Measurements from ENCODE around the gene ANO6. TPM values are rescaled to one million over a fixed set of nuclear protein-coding genes. Genes with fewer than 3 reads are reported as not detected.

Gene ANO6
- polyA plus RNA-seq, 4 donors = 67.9 to 81.6 (median 79.9) TPM

DNA sequence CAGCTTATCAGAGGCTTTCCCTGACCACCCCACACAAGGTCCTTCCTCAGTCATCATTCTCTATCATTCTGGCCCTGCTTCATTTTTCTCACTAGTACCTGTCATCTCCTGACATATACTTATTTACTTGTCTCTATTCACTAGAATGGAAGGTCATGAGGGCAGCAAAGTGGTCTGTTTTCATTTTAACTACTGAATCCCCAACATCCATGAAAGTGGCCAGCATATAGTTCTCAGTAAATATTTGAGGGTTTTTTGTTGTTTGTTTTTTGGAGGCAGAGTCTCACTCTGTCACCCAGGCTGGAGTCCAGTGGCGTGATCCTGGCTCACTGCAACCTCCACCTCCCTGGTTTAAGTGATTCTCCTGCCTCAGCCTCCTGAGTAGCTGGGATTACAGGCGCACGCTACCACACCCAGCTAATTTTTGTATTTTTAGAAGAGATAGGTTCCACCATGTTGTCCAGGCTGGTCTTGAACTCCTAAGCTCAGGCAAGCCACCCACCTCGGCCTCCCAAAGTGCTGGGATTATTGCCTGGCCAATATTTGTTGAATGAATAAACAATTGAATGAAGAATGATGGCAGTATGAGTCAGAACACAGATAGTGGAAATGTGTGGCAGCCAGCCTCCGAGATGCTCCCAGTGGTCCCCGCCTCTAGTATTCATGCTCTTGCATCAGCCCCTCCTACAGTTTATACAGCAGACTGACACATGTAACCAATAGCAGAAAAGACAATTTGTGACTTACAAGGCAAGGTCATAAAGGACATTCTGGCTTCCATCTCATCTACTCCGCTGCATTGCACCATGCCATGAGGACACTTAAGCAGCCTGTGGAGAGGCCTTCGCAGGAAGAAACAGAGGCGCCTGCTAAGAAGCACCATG is 7.0 kb upstream of the ANO6 start:
- DNase-seq (ENCODE audit: low read depth in 4 of 4, low spot score in 3 of 4) = no peak

DNA sequence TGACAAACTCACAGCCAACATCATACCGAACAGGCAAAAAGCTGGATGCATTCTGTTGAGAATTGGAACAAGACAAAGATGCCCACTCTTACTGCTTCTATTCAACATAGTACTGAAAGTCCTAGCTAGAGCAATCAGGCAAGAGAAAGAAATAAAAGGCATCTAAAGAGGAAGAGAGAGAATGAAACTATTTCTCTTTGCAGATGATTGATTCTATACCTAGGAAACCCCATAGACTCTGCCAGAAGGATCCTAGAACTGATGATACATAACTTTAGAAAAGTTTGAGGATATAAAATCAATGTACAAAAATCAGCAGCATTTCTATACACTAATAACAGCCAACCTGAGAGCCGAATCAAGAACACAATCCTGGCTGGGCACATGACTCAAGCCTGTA is 6.1 kb upstream of the ANO6 start:
- no peak for DNase-seq (ENCODE audit: low read depth in 4 of 4, low spot score in 3 of 4)

GRCh38 chr12:45212064-45212463 is 3.8 kb upstream of the ANO6 start:
- no peak for DNase-seq (ENCODE audit: low read depth in 4 of 4, low spot score in 3 of 4)

DNA sequence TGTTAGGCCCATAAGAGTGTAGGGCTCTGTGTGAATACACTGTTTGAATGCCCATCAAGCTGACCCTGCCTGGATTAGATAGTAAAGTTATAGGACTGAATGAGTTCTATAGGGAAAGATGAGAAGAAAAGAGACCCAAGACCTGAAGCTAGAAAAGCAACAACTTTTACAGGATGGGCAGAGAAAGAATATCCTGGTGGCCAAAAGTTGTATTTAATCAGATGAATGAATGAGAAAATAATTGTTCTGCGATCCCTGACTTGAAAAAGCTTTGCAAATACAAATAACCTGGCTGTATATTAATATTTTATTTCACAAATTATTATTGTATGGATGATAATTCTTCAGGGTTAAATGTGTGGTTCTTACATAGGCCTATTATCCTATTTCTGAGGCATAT is 2.8 kb upstream of the ANO6 start:
- DNase-seq (ENCODE audit: low read depth in 4 of 4, low spot score in 3 of 4) = no peak

GRCh38 chr12:45214071-45214470 is 1.8 kb upstream of the ANO6 start:
- DNase-seq (ENCODE audit: low read depth in 4 of 4, low spot score in 3 of 4) = no peak

DNA sequence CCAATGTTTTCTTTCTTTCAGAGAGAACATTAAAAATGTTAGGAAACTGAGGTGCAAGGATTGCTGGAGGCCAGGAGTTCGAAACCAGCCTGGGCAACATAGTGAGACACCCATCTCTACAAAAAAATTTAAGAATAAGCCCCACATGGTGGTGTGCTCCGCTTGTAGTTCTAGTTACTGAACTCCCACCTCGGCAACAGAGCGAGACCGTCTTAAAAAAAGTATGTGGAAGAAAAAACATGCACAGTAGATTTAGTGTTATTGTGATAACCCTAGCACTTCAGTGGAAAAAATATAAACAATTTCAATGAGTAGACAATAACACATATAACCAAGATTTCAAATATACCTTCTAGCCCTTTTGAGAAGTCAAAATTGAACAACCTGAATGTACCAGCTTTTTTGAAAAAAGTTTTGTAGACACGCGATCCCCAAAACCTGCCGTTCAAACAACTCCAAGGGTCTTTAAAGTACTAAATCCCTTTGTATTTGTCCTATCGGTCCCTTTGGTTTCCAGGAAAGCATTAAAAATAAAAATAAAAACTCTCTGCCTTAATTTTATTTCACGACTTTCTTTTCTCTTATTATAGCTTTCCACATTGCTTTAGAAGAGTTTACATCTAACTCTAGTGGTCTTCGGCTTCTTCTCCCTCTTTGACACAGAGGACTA is 1.0 kb upstream of the ANO6 start:
- DNase-seq (ENCODE audit: low read depth in 4 of 4, low spot score in 3 of 4) = no peak

DNA sequence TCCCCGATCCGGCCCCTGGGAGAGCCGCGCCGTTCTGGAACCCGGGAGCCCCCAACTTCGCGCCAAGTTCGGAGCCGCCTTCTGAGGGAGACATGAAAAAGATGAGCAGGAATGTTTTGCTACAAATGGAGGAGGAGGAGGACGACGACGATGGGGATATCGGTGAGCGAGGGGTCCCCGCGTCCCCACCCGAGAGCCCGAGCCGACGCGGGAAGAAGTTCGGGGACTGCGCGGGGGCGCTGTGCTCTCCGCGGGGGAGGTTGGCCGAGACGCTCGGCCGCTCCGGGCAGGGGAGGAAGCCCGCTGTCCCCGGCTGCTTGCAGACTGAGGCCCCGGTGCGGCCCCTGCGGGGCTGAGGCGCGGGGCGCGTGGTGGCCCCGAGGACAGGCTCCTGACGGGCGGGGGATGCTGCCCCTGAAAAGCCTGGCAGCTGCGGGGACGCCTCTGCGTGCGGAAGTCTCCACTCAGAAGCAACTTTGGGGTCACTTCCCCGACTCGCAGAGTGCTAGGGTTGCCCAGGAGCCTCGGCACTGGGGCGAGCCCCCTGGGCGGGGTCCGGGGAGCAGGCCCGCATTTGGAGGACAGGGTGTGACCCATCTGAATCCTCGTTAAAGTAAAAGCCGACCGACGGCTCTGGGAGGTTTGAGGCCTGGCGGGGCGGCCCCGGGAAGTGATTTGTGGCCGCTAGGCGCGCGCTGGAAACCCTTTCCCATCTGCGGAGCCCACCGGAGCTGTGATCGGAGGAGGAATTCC is 511 bp downstream of the ANO6 start:
- DNase-seq (ENCODE audit: low read depth in 4 of 4, low spot score in 3 of 4) = peak in 3 of 4 donors; percentile 33 to 63 (median 36)

DNA sequence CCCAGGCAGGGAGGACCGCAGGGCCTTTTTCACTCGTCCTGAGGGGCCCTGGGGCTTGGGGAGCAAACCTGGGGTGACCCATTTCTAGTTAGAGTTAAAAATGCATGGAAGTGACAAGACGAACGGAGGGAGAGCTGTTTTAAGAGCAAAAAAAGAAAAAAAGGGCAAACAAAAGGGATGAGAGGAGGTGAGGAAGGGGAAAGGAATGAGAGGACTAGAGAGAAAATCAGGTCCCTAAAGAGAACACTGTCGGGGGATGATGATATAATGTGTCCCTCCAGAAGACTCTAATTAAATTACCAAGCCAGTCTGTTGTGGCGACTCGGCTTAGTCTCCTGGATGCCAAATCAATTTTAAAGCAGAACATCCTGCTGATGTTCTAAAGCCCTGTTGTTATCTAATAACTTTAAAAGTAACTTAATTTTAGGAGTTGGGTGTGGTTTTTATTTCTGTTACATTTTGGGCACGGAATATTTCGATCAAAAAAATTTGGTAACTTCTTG is 1.1 kb downstream of the ANO6 start:
- no peak for DNase-seq (ENCODE audit: low read depth in 4 of 4, low spot score in 3 of 4)

DNA sequence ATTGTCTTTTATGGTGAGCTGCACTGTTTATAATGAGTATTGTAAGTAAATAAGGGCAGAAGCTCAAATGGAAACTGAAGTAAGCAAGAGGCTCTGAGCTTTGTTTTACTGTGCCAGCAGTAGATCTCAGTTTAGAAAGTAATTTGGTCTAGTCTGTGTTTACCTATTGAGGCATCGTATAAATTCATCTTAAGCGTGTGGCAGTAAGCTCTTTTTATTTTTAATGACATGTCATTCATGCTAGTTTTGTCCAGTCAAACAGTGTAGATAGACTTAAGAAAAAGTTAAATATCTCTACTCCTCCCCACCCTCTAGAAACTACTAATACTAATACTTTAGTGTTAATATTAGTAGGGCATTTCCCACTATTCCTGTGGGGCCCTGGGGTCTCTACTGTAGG is 2.0 kb downstream of the ANO6 start:
- DNase-seq (ENCODE audit: low read depth in 4 of 4, low spot score in 3 of 4) = no peak

GRCh38 chr12:45219621-45220020 is 3.7 kb downstream of the ANO6 start:
- DNase-seq (ENCODE audit: low read depth in 4 of 4, low spot score in 3 of 4) = no peak

- no peak for DNase-seq (ENCODE audit: low read depth in 4 of 4, low spot score in 3 of 4)
Observed at GRCh38 chr12:45220363-45220931, 4.6 kb downstream of the ANO6 start.

GRCh38 chr12:45220969-45221368 is 5.1 kb downstream of the ANO6 start:
- no peak for DNase-seq (ENCODE audit: low read depth in 4 of 4, low spot score in 3 of 4)

GRCh38 chr12:45223868-45224267 is 8.0 kb downstream of the ANO6 start:
- DNase-seq (ENCODE audit: low read depth in 4 of 4, low spot score in 3 of 4) = no peak

GRCh38 chr12:45224311-45224710 is 8.4 kb downstream of the ANO6 start:
- no peak for DNase-seq (ENCODE audit: low read depth in 4 of 4, low spot score in 3 of 4)

GRCh38 chr12:45226021-45226420 is 10.1 kb downstream of the ANO6 start:
- no peak for DNase-seq (ENCODE audit: low read depth in 4 of 4, low spot score in 3 of 4)

- no peak for DNase-seq (ENCODE audit: low read depth in 4 of 4, low spot score in 3 of 4)
Observed at GRCh38 chr12:45227316-45228067, 11.6 kb downstream of the ANO6 start.

DNA sequence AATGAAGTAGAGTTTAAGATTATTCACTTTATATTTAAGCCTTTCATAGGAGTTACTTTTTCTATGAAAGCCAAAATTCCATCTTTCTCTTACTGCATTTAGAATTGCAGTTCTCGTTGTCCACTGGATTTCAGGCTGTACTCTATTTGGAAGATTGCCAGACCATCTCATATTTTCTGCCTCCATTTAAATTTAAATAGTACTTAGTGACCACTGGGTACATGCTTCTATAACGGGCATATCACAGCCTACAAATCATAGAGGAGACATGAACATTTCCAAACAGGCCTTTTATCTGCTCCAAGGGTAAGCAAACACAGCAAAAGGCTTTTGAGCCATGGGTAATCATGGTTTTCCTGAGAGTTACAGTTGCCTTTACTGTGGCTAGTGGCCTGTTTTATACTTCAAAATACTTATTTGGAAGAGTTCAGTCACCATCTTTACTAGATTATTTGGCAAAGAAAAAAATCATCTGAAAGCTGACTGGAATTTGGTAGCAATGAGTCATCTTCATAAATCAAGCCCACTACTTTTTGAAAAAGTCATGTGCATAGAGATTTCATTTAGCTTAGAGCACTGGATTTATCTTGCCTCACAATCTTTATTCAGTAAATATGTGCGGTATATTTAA is 15.7 kb downstream of the ANO6 start:
- no peak for DNase-seq (ENCODE audit: low read depth in 4 of 4, low spot score in 3 of 4)

DNA sequence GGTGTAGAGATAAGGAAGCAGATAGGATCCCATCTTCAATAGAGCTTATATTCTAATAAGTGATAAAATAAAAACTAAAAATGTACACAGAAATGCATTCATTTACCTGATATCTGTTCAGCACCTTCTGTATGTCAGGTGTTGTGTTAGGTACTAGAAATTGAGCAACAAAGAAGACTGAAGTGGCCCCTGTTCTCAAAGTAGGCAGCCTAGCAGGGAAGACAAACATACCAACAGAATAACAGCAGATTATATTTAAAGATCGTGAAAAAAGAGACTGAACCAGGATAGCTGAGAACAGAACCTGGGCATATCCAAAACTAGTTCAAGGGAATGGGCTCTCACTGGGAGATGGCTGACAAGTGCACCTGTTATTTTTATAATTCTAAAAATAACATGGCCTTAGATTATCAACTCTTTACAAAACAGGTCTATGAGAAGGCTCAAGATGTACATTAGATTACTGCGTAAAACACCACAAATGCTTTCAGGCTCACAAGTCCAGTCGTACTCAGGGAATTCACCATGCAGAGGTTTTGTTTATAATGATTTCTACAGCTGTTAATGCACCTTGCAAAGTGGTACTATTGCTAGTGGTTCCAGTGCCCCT is 16.4 kb downstream of the ANO6 start:
- no peak for DNase-seq (ENCODE audit: low read depth in 4 of 4, low spot score in 3 of 4)

- no peak for DNase-seq (ENCODE audit: low read depth in 4 of 4, low spot score in 3 of 4)
Observed at GRCh38 chr12:45232756-45233372, 17.0 kb downstream of the ANO6 start.
